Kidney glomerular epithelial cell (primary cell): ENCODE measurements around the gene KRT79.
A peak's percentile ranks its signal among the peaks of the same experiment; 100 is the strongest.

Experiments used
- DNase-seq: peaks from one replicate; lab custom pipeline; 2025; lab: John Stamatoyannopoulos, UW

Gene KRT79

DNA sequence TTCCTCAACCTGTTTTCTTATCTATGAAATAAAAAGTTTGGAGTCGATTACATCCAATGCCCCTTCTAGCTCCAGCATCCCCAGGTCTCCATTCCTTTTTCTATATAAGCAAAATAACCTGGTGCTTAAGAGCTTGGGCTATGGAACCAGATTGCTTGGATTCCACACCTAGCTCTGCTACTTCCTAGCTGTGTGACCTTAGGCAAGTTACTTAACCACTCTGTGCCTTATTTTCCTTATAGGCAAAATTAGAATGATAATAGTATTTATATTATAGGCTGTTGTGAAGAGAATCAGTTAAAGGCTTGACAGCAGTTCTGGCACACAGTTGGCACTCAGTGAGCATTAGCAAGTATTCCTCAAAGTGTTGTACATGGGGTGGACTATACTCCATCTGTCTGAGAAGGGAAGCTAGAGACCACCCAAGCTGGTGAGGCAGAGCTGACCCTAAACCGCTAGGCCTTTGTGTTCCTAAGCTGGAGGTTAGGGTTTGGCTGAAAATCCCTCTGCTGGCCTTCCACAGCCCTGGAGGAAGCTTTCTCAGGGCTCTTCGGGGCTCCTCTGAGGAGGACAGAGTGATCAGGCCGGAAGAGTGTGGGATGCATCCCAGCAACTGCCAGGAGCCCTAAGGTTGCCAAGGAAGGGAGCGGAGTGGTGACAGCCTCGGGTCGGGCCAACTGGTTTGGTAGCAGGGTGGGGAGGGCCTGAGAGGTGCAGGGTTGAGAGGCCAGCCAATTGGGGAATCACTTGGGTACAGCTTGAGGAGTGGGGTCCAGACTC lies 14.2 kb downstream of the KRT79 start:
- DNase-seq: no peak

DNA sequence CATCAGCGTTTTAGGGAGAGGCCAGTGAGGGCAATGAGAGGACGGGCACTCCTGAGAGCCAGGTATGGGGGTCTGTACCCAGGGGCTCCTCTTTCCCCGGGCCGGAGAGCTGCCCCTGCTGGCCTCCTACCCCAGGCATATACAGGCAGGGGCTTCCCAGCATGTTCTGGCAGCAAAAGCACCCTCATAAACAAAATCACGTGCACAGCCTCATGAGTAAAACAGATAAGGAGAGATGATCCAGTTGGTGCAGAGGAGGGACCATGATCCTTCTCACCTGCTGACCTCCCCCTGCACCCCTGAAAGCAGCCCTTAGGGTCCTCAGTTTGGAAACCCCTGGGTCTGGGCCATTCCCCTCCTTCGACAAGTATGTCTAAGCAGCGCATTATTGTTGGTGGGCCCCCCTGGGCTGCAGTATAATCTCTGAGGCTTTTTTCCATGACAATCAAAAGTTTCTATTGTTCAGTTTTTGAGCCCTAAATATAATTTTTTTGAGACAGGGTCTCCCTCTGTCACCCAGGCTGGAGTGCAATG lies 15.2 kb downstream of the KRT79 start:
- DNase-seq: no peak

DNA sequence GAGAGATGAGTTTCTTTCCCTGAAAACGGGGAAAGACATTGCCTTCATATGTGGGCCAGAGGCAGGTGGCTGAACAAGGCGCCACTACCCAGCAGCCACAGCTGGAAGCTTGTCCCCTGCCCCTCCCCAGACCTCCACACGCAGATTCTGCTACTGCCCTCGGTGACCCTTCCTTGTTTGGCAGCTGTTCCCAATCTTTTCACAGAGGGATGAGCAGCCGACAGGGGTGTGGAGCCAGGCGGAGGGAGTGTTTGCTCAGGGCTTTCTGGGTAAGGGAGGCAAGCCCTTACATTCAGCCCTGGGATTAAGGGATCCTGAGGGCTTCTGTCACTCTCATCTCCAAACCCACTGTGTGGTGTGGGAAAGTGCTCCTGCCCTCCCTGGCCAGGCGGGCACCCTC lies 15.7 kb downstream of the KRT79 start:
- DNase-seq: no peak

DNA sequence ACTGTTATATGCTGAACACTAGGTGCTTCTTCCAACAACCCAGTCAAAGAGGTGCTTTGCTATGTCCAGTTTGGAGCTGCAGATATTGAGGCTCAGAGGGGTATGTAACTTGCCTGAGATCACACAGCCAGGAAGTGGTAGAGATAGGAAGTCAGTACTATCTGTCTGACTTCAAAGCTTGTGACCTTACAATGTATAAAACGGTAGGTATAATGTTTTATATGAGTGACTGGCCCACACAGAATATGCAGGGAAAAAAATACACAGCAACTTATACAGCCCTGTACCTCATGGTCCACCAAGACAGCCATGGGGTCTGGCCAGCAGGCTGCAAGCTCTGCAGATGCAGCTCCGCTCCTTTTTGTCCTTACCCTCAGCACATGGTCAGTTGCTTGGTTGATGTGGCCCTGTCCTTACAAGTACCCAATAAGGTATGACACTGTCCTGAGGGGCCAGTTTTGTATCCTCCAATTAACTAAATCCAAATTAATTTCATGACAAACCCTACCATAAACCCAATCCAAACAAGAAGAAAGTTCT lies 16.3 kb downstream of the KRT79 start:
- DNase-seq: no peak

DNA sequence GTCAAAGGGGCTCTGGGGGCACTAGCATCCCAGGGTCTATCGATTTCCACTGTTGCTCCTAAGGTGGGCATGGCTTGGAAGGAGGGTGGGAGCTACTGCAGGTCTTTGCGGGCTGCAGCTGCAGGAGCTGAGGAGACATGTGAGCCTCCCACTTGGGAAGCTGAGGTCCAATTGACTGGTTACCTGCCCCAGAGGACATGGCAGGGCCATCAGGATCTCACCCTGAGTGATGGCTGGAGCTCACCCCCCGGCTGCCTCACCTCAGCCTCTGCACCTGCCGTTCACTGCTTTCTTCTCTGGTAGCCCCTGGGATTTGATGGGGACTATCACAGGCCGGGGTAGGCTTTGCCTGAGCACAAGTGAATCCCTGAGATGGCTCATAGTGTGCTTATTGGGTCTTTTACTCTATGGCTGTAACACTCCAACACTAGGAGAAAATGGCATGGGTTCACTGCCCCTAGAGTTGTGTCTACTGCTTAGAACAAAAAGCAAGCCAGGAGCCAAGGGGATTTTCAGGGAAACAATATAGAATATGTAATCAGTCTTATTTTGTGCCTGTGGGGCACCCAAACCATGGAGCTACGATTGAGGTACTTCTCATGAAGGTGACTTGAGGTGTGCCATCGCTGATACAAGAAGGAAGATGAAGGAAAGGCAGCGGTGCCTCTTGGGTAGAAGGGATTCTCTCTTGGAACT lies 17.0 kb downstream of the KRT79 start:
- no peak for DNase-seq

DNA sequence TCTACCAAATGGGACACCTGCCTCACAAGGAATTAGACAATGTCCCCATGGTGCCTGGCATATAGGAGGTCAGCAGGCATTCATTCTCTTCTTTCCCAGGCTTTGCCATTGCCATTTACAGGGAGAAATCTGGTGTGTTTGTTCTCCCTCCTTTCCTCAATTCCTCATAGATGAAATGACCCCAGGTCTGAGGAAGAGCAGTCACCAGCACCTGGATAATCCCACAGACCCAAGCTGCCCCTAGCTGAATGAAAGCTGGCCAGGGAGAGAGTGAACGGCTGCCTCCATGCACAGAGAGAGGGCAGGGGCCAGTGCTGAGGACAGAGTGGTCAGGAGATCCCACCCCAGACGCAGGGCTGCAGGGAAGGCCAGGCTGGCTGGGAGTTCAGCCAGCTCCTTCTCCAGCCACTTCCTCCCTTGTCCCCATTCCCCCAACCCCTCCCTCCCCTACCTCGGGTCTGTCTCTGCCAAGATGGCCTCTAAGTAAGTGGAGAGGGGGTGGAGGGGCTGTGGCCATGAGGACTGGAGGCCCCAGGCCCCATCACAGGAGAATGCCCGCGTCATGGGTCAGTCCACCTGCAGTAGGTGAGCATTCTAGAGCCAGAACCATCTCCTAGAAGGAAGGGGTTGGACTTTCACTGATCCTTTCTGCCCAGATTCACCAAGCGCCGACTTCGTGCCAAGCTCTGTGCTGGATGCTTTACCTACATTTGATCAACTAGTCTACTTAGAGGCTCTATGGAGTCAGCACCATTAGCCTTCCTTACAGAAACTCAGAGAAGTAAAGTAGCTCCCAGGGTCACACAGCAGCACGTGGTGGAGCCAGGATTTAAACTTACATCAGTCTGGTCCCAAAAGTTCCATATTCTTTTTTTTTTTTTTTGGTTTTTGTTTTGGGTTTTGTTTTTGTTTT lies 18.2 kb downstream of the KRT79 start:
- no peak for DNase-seq

DNA sequence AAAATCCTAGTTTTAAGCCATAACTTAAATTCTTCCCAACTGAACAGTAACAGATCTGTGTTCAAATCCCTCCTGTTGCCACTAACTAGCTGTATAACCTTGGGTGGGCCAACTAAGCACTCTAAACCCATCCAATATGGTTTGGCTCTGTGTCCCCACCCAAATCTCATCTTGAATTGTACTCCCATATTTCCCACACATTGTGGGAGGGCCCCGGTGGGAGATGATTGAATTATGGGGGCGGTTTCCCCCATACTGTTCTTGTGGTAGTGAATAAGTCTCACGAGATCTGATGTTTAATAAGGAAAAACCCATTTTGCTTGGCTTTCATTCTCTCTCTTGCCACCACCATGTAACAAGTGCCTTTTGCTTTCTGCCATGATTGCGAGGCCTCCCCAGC lies 18.9 kb downstream of the KRT79 start:
- no peak for DNase-seq

DNA sequence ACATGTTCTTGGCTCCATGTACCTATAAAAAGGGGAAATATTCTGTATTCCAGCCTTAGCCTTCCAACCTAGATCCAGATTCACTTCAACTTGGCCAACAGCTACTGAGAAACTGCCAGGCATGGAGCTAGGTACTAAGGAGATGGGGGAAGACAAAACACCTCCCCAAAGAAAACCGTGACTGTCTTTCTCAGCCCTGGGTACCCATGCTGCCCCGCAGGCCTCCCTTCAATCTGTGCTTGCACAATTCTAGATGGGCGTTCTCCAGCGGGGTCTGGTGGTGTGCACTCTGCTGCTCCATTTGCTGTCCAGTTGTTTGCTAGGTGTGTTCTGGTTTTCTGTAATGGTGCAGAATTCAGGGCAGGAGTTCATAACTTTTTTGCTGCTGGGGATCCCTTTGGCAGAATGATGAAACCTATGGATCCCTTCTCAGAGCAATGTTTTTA lies 19.4 kb downstream of the KRT79 start:
- no peak for DNase-seq

DNA sequence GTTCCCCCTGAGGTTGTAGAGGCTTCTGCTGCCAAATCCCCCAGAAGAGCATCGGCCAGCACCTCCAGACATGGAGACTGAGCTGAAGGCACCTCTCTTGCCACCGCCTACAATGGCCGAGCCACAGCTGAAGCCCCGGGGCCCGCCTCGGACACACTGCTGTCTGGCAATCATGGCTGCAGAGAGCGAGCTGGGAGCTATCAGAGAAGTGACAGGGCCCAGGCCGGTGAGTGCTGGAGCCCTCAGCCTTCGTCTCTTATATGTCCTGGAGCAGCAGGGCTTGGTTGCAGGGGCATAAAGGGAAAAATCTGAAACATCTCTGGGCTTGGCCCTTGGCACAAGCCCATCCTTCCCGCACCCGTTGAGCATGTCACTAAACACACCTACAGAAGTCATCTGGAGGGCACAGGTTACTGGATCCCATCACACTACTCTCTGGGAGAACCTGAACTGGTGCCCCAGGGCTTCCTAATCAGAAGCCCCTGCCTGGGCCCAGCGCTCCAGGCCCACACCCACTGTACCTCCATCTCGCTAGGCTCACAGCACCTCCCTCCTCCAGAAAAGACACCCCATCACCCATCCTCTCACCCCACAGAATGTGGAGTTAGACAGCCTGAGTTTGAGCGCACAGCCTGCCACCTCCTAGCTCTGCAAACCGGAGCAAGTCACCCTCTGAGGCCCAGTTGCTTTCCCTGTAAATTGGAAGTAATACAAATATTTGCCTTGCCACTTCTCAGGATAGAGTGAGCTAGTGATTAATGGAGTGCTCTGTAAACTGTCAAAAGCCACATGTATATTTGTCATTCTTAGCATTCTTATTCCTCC lies 20.0 kb downstream of the KRT79 start, which contains the start of gene KRT4:
Gene KRT4 (minus strand): TSS at position 232 of the 825 bp plus-strand sequence. CDS start 58 bp downstream, at position 174.
- peak; percentile 12 for DNase-seq

DNA sequence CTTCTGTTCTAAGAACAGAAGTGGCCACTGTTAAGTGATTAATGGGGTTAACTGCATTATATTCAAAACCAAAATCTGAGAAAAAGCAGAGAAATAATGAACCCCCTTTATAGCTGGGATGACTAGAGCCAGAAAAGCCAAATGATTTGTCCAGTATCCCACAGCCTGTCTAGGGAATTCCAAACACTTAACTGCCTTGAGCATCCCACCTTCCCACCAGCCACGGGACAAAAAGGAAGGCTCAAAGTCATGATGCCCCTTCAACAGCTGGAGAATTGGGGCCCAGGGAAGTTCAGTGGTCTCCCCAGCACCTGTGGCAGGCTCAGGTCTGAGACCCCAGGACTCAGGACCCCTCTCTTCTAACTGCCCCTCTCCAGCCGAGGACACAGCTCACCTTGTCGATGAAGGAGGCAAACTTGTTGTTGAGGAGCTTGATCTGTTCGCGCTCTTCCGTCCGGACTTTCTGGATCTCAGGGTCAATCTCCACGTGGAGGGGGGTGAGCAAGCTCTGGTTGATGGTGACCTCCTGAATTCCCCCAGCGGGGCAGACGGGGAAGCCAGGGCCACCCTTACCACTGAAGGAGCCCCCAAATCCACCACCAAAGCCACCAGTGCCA lies 20.8 kb downstream of the KRT79 start:
- no peak for DNase-seq

DNA sequence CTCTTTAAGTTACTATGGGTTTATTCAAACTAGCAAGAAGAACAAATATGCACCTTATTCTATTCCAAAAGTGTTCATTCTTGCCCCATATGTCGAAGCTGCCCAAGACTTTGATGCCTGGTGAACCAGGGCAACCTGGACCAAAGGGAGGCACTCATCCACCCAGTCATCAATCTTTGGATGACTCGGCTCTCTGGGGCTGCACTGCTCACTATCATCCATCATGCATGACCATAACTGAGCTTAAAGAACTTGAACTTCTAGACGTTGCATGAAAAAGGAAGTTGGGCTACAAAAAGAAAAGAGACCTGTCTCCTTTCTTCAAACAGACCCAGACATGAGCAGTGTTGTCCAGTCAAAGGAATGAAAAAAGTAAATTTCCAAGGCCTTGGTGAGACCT lies 21.4 kb downstream of the KRT79 start:
- DNase-seq: peak; percentile 75

DNA sequence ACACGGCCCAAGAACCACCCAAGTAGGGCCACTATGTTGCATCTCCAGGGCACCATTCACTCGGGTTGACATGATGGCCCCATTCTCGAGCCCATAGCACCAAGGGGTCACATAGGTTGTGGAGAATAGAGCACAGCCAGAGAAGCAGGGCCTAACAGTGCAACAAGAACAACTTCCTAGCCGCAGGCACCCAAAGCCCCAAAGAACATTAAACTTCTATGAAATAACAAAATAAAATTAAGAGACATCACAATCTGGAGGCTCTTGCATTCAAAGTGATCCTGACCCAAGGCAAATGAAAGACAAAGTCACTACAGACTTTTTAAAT lies 22.1 kb downstream of the KRT79 start:
- DNase-seq: no peak

DNA sequence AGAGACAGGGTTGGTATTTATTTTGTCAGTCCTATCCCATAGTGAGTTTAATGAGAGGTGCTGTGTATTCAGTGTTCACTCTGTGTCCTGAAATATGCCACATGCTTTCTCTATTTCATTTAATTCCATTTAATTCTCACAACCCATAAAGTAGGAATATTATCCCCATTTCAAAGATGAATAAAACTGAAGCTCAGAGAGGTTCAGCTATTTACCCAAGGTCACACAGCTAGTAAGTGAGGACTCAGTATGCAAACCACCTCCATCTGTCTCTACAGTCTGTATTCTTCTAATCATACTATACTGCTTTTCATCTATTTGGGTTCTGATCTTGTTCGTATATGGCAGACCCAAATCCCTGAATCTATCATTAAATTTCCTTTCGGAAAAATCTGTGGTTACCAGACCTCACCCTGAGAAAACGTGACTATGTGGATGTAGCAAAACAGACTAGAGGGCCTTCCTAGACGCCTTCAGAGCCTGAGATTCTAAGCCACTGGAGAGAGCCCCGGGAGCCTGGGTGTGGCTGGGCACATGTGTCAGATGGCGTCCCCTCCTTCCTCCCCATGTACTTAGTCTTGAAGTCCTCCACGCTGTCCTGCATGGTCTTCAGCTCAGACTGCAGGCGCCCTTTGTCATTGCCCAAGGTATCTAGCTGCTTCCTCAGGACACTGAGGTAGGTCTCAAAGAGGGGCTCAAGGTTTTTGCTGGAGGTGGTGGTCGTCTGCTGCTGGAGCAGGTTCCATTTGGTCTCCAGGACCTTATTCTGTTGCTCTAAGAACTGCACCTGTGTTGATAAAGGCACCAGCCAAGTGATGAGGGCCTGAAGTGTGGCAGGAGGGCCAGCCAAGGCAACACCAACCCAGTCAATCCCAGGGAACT lies 22.7 kb downstream of the KRT79 start:
- no peak for DNase-seq

DNA sequence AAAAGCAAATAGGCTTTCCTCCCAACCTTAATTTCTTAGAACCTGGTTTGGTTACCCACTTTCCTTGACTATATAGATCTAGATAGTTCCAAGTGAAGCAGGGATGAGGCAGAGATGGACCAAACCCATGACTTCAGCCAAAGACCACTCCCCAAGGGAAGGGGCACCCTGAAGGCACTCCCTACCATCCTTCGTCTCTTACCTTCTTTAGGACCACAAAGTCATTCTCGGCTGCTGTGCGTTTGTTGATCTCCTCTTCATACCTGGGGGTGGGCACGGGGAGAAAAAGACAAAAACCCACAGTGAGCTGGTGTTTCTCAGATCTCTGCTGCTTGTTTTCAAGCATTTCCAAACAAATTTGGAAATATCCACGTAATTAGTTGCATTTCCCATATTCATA lies 23.6 kb downstream of the KRT79 start:
- DNase-seq: no peak

DNA sequence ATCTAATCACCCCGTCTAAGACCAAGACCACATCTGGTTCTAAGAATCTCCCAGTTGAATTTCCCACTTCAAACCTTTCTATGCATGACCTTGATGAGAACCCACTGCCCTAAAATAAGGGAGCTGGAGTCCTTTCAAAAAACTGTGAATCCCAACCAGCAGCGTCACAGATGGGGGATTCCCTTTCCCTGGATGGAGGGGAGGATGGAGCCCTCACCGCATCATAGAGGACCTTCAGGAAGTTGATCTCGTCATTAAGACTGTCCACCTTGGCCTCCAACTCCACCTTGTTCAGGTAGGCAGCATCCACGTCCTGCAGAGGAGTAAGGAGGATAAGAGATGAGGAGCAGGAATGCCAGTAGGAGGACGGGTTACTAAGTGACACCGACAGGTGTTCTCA lies 24.9 kb downstream of the KRT79 start:
- no peak for DNase-seq

DNA sequence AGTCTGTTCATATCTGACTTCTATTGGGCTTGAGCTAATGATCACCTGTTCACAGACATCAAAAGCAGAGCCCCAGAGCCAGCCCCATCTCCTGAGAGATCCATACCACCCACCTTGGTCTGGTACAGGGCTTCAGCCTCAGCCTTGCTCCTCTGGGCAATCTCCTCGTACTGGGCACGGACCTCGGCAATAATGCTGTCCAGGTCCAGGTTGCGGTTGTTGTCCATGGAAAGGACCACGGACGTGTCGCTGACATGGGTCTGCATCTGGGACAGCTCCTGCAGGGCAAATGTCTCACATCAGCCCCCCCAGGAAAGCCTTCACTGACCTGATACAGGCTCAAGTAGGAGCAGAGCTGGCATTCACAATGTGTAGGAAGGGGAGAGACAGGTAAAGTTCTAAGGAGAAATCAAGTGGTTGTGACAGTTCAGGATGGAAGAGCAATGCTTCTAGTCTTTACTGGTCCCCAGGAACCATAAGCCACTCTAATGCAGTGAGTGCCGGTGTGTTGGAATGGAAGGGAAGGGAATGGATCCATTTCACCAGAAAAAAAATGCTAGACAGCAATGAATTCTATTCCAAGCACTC lies 25.4 kb downstream of the KRT79 start:
- no peak for DNase-seq

DNA sequence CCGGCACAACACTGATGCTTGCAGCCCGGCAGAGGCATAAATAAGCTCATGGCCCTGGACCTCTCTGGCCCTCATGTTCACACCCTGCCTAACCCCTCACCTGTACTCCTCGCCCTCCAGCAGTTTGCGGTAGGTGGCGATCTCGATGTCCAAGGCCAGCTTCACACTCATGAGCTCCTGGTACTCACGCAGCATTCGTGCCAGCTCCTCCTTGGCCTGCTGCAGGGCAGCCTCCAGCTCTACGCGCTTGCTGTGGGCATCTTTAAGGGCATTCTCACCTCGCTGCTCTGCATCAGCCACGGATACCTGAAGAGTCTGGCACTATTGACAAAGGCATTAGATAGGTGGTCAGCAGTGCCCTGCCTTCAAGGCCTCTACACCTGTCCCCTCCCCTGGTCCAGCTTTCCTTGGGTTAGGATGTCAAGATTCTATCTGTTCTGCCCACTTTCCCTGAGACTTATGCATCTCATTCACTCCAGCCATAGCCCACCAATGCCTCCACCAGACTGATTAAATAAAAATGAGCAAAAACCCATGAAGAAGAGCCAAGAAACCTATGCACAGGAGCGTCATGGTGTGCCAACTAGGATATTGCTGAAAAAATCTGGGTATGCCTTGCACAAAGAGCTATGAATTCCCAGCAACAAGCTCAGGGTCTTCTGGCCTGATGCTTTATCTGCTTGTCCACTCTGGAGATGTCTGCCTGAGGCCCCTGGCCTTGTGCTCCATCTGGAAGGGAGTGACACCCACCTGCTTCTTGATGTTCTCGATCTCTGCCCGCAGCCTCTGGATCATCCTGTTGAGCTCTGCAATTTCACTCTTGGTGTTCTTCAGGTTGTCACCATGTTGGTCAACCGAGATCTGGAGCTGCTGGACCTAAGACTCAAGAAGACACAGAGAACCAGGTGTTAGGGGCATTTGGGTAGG lies 26.3 kb downstream of the KRT79 start:
- no peak for DNase-seq
